Epithelial cell of proximal tubule (primary cell): Measurements from ENCODE around the gene CEBPB. TPM values are rescaled to one million over a fixed set of nuclear protein-coding genes. Genes with fewer than 3 reads are reported as not detected.

ENCODE experiments used
- DNase-seq: peaks from one replicate; pipeline ENCODE4 v3.0.0-alpha.2; 2011; ENCODE audit warnings: low read depth
- H3K4me3 ChIP-seq: 2 replicates; pipeline ENCODE4 v1.5.1; 2011; ENCODE audit warnings: low read depth, mild to moderate bottlenecking, low read length
- CTCF ChIP-seq: conservative IDR thresholded peaks from 2 replicates; pipeline ENCODE4 v1.5.1; 2012; ENCODE audit warnings: low read depth, mild to moderate bottlenecking, low read length
- total RNA-seq: library from RNA; depleted of rRNA; stranded (reverse); fragments of >200 nt; gene quantifications from 2 replicates; pipeline ENCODE4 v1.2.3, GENCODE V29; 2015

The CEBPB gene
- total RNA-seq, 1 donor from 2014 or later: 24.9 TPM

GRCh38 chr20:50194422-50194830, 3.8 kb downstream of the CEBPB start:
- no peak for DNase-seq

GRCh38 chr20:50194831-50195523, 4.3 kb downstream of the CEBPB start:
- H3K4me3 ChIP-seq: no peak overlapping the region
- no peak for DNase-seq

More at GRCh38 chr20:50194422-50194830, 3.8 kb downstream of the CEBPB start:
- TF ChIP-seq CTCF: no peak
- H3K4me3 ChIP-seq: peak overlapping the region; percentile 84

GRCh38 chr20:50195524-50196120, 5.0 kb downstream of the CEBPB start:
- no peak for TF ChIP-seq CTCF
- DNase-seq: no peak
- H3K4me3 ChIP-seq: no peak overlapping the region

More at GRCh38 chr20:50194831-50195523, 4.3 kb downstream of the CEBPB start:
- no peak for TF ChIP-seq CTCF

- no peak for TF ChIP-seq CTCF
- no peak overlapping the region for H3K4me3 ChIP-seq
- no peak for DNase-seq
Measured at GRCh38 chr20:50196248-50196647, 5.6 kb downstream of the CEBPB start.

- TF ChIP-seq CTCF: no peak
- no peak for DNase-seq
- no peak overlapping the region for H3K4me3 ChIP-seq
Measured at GRCh38 chr20:50196896-50197295, 6.3 kb downstream of the CEBPB start.

GRCh38 chr20:50197463-50198179, 7.0 kb downstream of the CEBPB start:
- no peak overlapping the region for H3K4me3 ChIP-seq
- DNase-seq: no peak
- no peak for TF ChIP-seq CTCF
